ENCODE measurements around the gene ITGA2B.
A peak's percentile ranks its signal among the peaks of the same experiment; 100 is the strongest.

Gene ITGA2B

DNA sequence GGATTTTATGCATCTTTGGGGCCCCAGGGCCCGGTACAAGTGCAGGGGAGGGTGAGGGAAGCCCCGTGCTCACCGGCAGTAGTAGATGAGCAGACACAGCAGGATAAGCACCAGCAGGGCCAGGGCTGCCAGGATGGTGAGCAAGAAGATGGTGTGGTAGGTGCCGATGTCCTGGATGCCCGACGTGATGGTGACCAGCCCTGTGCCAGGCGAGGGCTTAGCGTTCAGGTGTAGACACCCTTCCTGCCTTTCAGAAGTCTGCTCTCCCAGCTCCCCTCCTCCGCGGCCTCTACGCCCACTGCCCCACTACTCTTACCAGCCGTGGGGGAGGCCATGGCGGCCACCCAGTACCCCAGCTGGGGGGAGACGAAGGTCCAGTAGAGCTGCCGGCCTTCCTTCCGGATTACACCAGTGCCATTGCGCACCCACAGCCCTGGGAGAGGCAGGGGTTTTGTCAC lies 33.8 kb downstream of the ITGA2B start:
- FAIRE-seq (no peak), DNase-seq (ENCODE audit: insufficient read length) (no peak)
- no peak for TF ChIP-seq POLR2AphosphoS5 (IDR thresholded peaks at IDR 0.05; ENCODE audit: low read depth, low read length)
- TF ChIP-seq POLR2A (IDR thresholded peaks at IDR 0.05; ENCODE audit: low read depth, low read length) = no peak
- TF ChIP-seq TAF1 (IDR thresholded peaks at IDR 0.05; ENCODE audit: borderline replicate concordance, low read depth, low read length) = no peak

DNA sequence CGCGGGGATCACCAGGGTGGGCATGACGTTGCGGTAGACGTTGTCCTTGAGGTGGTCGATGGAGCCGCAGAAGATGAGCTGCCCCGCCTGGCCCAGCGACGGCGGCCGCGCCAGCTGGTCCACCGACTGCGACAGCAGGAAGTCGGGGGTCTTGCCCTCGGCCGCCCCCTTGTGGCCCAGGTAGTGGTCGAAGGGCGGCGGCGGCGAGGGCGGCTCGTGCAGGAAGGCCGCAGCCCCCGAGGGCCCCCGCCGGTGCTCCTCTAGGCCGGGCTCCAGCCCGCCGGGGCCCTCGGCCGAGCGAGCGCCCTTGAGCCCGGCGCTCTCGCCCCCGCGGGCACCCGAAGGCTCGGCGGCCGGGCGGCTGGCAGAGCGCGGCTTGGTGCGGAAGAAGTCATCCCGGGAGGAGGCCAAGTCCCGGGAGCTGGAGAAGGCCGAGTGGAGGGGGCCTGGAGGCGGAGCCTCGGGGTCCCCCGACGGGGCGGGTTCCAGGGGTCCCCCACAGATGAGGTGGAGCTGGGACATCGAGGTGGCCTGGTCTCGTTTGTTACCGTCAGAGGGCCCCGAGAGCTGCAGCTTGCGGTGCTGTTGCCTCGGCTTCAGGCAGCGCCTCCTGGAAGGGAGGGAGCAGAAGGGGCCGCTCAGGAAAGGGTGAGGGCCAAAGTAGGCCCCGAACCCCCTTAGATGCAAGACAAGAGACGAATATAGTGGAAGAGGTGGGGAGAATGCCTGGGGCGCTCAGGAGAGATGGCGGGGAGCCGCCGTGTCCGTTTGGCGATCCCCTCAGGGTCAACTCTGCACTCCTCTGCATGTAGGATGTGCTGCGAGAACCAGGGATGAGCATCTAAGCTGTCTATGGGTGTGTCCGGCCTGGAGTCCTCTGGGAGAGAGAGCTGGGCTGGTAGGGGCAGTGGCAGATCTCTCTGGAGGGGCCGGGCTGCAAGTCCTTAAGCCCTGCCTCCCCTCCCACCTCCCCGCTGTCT lies 34.6 kb downstream of the ITGA2B start:
- TF ChIP-seq POLR2AphosphoS5 (IDR thresholded peaks at IDR 0.05; ENCODE audit: low read depth, low read length) (no peak), TAF1 (IDR thresholded peaks at IDR 0.05; ENCODE audit: borderline replicate concordance, low read depth, low read length) (no peak), POLR2A (IDR thresholded peaks at IDR 0.05; ENCODE audit: low read depth, low read length) (no peak)
- DNase-seq (ENCODE audit: insufficient read length) = no peak
- no peak for FAIRE-seq

DNA sequence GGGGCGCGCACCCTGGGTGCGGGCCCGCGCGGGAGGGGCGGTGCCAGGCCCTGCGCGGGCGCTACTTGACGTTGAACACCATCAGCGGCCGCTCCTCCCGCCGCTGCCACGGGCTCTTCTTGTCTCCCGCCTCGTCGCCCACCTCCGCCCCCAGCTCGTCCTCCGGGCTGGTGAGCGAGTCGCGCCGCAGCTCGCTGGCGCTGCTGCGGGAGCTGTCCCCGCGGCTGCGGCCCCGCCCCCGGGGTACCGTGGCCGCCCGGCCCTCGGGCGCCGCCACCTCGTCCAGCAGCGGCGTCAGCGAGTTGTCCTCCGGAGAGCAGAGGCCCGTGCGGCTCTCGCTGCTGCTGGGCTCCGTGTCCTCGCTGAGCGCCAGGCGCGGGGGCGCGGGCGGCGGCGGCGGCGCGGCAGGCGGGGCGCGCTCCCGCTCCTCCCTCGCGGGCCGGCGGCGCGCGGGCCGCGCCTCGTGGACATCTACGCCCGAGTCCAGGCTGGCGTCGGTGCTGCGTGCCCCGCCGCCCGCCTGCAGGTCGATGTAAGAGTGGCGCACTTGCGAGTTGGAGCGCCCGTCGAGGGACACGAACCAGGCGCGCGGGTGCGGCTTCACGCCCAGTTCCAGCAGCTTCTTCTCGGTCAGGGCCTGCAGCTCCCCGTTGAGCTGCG lies 35.6 kb downstream of the ITGA2B start:
- no peak for DNase-seq (ENCODE audit: insufficient read length)
- FAIRE-seq = no peak
- TF ChIP-seq POLR2AphosphoS5 (IDR thresholded peaks at IDR 0.05; ENCODE audit: low read depth, low read length) = no peak
- no peak for TF ChIP-seq TAF1 (IDR thresholded peaks at IDR 0.05; ENCODE audit: borderline replicate concordance, low read depth, low read length)
- no peak for TF ChIP-seq POLR2A (IDR thresholded peaks at IDR 0.05; ENCODE audit: low read depth, low read length)

DNA sequence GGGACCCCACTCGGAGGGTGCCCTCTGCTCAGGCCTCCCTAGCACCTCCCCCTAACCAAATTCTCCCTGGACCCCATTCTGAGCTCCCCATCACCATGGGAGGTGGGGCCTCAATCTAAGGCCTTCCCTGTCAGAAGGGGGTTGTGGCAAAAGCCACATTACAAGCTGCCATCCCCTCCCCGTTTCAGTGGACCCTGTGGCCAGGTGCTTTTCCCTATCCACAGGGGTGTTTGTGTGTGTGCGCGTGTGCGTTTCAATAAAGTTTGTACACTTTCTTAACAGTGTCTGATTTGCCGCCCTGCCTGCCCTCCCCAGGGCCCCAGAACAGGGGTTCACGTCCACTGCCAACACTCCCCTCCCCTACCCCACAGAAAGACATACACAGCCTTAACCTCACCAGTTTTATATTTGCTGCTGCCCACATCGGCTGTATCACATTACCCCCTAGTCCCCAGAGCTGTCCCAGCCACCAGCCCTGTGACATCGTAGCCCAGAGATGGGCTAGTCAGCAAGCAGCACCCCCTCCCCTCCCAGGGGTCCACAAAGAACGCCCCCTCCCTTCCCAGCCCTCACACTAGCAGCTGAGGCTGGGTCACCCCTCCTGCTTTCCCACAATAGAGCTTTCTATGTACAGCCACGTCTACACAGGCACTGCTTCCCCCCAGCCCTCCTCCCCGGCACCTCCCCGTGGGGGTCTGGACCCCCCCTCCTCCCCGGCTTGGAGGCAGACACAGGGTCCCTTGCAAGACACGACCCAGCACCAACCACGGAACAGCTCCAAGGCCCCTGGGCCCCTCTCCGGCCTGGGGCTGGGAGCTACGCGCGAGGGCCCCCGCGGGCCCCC lies 36.4 kb downstream of the ITGA2B start:
- no peak for FAIRE-seq
- no peak for DNase-seq (ENCODE audit: insufficient read length)
- no peak for TF ChIP-seq POLR2AphosphoS5 (IDR thresholded peaks at IDR 0.05; ENCODE audit: low read depth, low read length)
- no peak for TF ChIP-seq TAF1 (IDR thresholded peaks at IDR 0.05; ENCODE audit: borderline replicate concordance, low read depth, low read length)

- DNase-seq (ENCODE audit: insufficient read length) = no peak
- 0 out of 2 replicates have a peak, but pooled peaks have one; percentile 4 for TF ChIP-seq POLR2AphosphoS5 (IDR thresholded peaks at IDR 0.05; ENCODE audit: low read depth, low read length)
- TF ChIP-seq POLR2A (IDR thresholded peaks at IDR 0.05; ENCODE audit: low read depth, low read length) = no peak
- no peak for FAIRE-seq
Measured at GRCh38 chr17:44351961-44352827, 37.3 kb downstream of the ITGA2B start.

DNA sequence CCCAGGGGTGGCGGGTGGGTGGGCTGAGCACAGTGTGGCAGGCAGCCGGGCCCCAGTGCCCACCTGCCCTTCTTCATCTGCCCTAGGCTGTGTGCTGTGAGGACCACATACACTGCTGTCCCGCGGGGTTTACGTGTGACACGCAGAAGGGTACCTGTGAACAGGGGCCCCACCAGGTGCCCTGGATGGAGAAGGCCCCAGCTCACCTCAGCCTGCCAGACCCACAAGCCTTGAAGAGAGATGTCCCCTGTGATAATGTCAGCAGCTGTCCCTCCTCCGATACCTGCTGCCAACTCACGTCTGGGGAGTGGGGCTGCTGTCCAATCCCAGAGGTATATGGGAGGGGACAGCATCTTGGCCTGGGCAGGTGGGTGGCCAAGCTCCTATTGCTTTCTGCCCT lies 38.0 kb downstream of the ITGA2B start:
- FAIRE-seq = no peak
- TF ChIP-seq TAF1 (IDR thresholded peaks at IDR 0.05; ENCODE audit: borderline replicate concordance, low read depth, low read length) (no peak), POLR2A (IDR thresholded peaks at IDR 0.05; ENCODE audit: low read depth, low read length) (no peak), POLR2AphosphoS5 (IDR thresholded peaks at IDR 0.05; ENCODE audit: low read depth, low read length) (no peak)
- no peak for DNase-seq (ENCODE audit: insufficient read length)

GRCh38 chr17:44350733-44351226 lies 38.7 kb downstream of the ITGA2B start:
- TF ChIP-seq POLR2AphosphoS5 (IDR thresholded peaks at IDR 0.05; ENCODE audit: low read depth, low read length) = no peak
- TF ChIP-seq POLR2A (IDR thresholded peaks at IDR 0.05; ENCODE audit: low read depth, low read length) = no peak
- no peak for TF ChIP-seq TAF1 (IDR thresholded peaks at IDR 0.05; ENCODE audit: borderline replicate concordance, low read depth, low read length)
- DNase-seq (ENCODE audit: insufficient read length) (peak; percentile 89), FAIRE-seq (peak; percentile 90)

DNA sequence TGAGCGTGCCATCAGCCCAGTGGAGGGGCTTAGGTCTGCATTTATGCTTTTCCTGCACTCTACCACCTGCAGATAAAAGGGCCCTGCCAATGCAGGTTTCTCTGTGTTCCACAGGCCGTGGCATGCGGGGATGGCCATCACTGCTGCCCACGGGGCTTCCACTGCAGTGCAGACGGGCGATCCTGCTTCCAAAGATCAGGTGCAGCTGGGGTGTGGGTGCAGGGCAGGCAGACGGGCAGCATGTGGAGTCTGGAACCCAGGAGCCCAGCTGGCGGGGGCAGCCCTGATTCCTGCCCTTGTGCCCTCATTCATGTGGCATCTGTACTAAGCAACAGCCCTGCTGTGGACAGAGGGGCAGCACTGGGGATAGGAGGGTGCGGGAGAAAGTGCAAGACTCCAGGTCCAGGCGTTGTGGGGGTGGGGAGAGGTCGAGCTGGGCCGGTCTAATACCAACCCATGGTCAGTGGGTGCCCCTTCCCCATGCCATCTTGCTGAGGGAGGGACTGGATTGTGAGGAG lies 39.8 kb downstream of the ITGA2B start:
- no peak for FAIRE-seq

GRCh38 chr17:44348988-44349364 lies 40.5 kb downstream of the ITGA2B start:
- TF ChIP-seq TAF1 (IDR thresholded peaks at IDR 0.05; ENCODE audit: borderline replicate concordance, low read depth, low read length) (no peak), POLR2A (IDR thresholded peaks at IDR 0.05; ENCODE audit: low read depth, low read length) (no peak), POLR2AphosphoS5 (IDR thresholded peaks at IDR 0.05; ENCODE audit: low read depth, low read length) (no peak)
- no peak for FAIRE-seq
- DNase-seq (ENCODE audit: insufficient read length) = no peak

More for the DNA sequence above, 39.8 kb downstream of the ITGA2B start:
- TF ChIP-seq POLR2A (IDR thresholded peaks at IDR 0.05; ENCODE audit: low read depth, low read length) = no peak
- no peak for TF ChIP-seq TAF1 (IDR thresholded peaks at IDR 0.05; ENCODE audit: borderline replicate concordance, low read depth, low read length)
- no peak for TF ChIP-seq POLR2AphosphoS5 (IDR thresholded peaks at IDR 0.05; ENCODE audit: low read depth, low read length)
- no peak for DNase-seq (ENCODE audit: insufficient read length)
